CD4-positive, alpha-beta memory T cell (primary cell): Measurements from ENCODE around the gene MAD1L1. TPM values are rescaled to one million over a fixed set of nuclear protein-coding genes. Genes with fewer than 3 reads are reported as not detected.
"Not testable (repeated sequence)": the region's sequence is repeated elsewhere in the genome, so short reads cannot be mapped to it uniquely, and the experiment has no call there.

Source experiments
- CTCF ChIA-PET: fragments of 350-600 bp; sonication (Branson Sonifier 250); formaldehyde crosslinking; loops from one replicate; lab custom pipeline; 2021; ENCODE audit warnings: inconsistent platforms; ENCODE audit not compliant: partially characterized antibody; lab: Charles Lee
- POLR2A ChIA-PET: fragments of 350-600 bp; sonication (Branson Sonifier 250); formaldehyde crosslinking; loops from one replicate; lab custom pipeline; 2021; ENCODE audit not compliant: partially characterized antibody; lab: Charles Lee
- DNase-seq, 5 donors: peaks; one replicate each; pipeline versions ENCODE4 v3.0.0 to v3.0.0-alpha.2; 2020 to 2022; ENCODE audit warnings: mixed read lengths in 1 of 5
- H3K27ac ChIP-seq: one replicate; pipeline ENCODE4 v1.7.0; 2013; ENCODE audit warnings: low read depth, low read length
- H3K27me3 ChIP-seq: 2 replicates; pipeline ENCODE4 v1.7.0; 2013; ENCODE audit warnings: mild to moderate bottlenecking, low read length, moderate library complexity; ENCODE audit not compliant: insufficient read depth
- H3K36me3 ChIP-seq: 2 replicates; pipeline ENCODE4 v1.7.0; 2013; ENCODE audit warnings: mild to moderate bottlenecking, low read length, moderate library complexity; ENCODE audit not compliant: insufficient read depth
- H3K4me1 ChIP-seq: 2 replicates; pipeline ENCODE4 v1.7.0; 2013; ENCODE audit warnings: mild to moderate bottlenecking, low read length, moderate library complexity; ENCODE audit not compliant: insufficient read depth
- H3K4me3 ChIP-seq, 2 donors: one replicate each; pipeline ENCODE4 v1.7.0; 2013; ENCODE audit warnings: low read length in 2 of 2, mild to moderate bottlenecking in 1 of 2
- H3K9me3 ChIP-seq, 2 donors: one replicate each; pipeline ENCODE4 v1.7.0; 2013; ENCODE audit warnings: low read length in 2 of 2, control low read depth in 1 of 2; ENCODE audit not compliant: control insufficient read depth in 1 of 2
- H3K27ac Mint-ChIP-seq, 7 donors: one replicate each; pipeline ENCODE4 v1.8.0; 2020 to 2021; ENCODE audit warnings: mixed read lengths in 7 of 7, mild to moderate bottlenecking in 6 of 7, inconsistent platforms in 3 of 7, moderate library complexity in 3 of 7
- H3K27me3 Mint-ChIP-seq, 2 donors: one replicate each; pipeline ENCODE4 v1.8.0; 2020 to 2021; ENCODE audit warnings: mixed read lengths in 2 of 2
- H3K36me3 Mint-ChIP-seq, 2 donors: one replicate each; pipeline ENCODE4 v1.8.0; 2020 to 2021; ENCODE audit warnings: mixed read lengths in 2 of 2, inconsistent platforms in 1 of 2, mild to moderate bottlenecking in 1 of 2
- H3K4me1 Mint-ChIP-seq, 4 donors: one replicate each; pipeline ENCODE4 v1.8.0; 2020 to 2021; ENCODE audit warnings: mixed read lengths in 4 of 4, mild to moderate bottlenecking in 1 of 4
- H3K4me3 Mint-ChIP-seq, 8 donors: one replicate each; pipeline ENCODE4 v1.8.0; 2020 to 2021; ENCODE audit warnings: mixed read lengths in 8 of 8, mild to moderate bottlenecking in 7 of 8, moderate library complexity in 6 of 8, inconsistent platforms in 3 of 8
- H3K9me3 Mint-ChIP-seq, 8 donors: one replicate each; pipeline ENCODE4 v1.8.0; 2020 to 2021; ENCODE audit warnings: mixed read lengths in 8 of 8, mild to moderate bottlenecking in 5 of 8, inconsistent platforms in 3 of 8, moderate library complexity in 1 of 8
- intact Hi-C: fragments of 100-400 bp; cut with micrococcal nuclease; formaldehyde crosslinking; loops from one replicate; pipeline ENCODE4 v1.15.1; 2023
- polyA plus RNA-seq, 2 donors: library from polyadenylated mRNA; unstranded; fragments of 300-500 nt; fragmentation: Illumina TruSeq; gene quantifications; one replicate each; pipeline ENCODE4 v1.2.3, GENCODE V29; 2021
- total RNA-seq, 2 experiments: library from RNA; stranded (reverse); gene quantifications; one replicate each; pipeline ENCODE4 v1.2.3, GENCODE V29; 2021

MAD1L1 gene
- total and polyA plus RNA-seq, 4 experiments from 2014 or later, result 89.9 to 132 (median 110) TPM

DNA sequence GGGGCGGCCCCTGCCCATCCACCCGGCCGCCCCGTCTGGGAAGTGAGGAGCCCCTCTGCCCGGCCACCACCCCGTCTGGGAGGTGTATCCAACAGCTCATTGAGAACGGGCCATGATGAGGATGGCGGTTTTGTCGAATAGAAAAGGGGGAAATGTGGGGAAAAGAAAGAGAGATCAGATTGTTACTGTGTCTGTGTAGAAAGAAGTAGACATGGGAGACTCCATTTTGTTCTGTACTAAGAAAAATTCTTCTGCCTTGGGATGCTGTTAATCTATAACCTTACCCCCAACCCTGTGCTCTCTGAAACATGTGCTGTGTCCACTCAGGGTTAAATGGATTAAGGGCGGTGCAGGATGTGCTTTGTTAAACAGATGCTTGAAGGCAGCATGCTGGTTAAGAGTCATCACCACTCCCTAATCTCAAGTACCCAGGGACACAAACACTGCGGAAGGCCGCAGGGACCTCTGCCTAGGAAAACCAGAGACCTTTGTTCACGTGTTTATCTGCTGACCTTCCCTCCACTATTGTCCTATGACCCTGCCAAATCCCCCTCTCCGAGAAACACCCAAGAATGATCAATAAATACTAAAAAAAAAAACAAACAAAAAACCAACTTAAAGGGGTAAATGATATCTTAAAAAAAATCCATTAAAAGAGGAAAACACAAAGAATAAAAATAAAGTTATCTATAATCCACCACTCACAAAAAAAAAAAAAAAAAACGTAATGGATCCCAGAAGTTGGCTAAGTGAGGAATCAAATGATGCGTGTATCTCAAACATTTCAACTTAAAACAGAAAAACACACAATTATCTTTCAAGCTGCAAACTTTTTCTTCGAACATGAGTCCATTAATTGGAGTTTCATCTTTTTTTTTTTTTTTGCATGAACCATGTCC lies 70.5 kb downstream of the MAD1L1 start:
- H3K4me1 Mint-ChIP-seq, H3K4me3 Mint-ChIP-seq, H3K9me3 ChIP-seq, H3K27me3 ChIP-seq, H3K36me3 Mint-ChIP-seq, DNase-seq, CTCF ChIA-PET, H3K9me3 Mint-ChIP-seq, H3K36me3 ChIP-seq, intact Hi-C loops, H3K27me3 Mint-ChIP-seq, H3K4me1 ChIP-seq, POLR2A ChIA-PET, H3K27ac ChIP-seq, H3K4me3 ChIP-seq, H3K27ac Mint-ChIP-seq: not testable (repeated sequence)

DNA sequence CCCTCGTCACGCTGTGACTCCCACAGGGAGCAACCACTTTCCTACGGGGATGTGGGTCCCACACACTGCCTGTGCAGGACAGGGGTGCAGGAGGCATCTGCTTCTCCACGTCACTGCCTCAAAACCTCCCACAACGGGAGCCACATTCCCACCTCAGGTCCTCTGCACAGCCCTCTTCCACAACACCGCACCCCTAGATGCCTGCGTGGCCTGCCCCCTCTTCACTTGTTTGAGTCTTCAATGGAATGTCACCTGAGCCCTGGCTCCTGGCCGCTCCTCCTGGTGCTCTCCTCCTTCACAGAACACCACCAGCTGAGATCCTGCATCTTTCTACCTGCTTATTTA lies 73.6 kb downstream of the MAD1L1 start:
- no peak overlapping the region for H3K27ac ChIP-seq
- Mint-ChIP-seq H3K4me3 (no peak overlapping the region), H3K9me3 (peaks cover 0 to 2% (median 0%) of the 10 kb centered on the region in 8 donors), H3K27ac (peak overlapping the region in 1 of 7 donors; percentile 1), H3K27me3 (no peaks in the 10 kb centered on the region), H3K36me3 (peaks cover 0 to 4% of the 10 kb centered on the region in 2 donors), H3K4me1 (peaks cover 0 to 4% (median 2%) of the 10 kb centered on the region in 4 donors)
- intact Hi-C loops, result no loop called here
- no peaks in the 10 kb centered on the region for H3K4me1 ChIP-seq
- ChIA-PET POLR2A (no interaction called here), CTCF (no interaction called here)
- DNase-seq, result no peak
- H3K27me3 ChIP-seq, result no peaks in the 10 kb centered on the region
- no peak overlapping the region for H3K4me3 ChIP-seq
- no peaks in the 10 kb centered on the region for H3K36me3 ChIP-seq
- no peaks in the 10 kb centered on the region for H3K9me3 ChIP-seq

DNA sequence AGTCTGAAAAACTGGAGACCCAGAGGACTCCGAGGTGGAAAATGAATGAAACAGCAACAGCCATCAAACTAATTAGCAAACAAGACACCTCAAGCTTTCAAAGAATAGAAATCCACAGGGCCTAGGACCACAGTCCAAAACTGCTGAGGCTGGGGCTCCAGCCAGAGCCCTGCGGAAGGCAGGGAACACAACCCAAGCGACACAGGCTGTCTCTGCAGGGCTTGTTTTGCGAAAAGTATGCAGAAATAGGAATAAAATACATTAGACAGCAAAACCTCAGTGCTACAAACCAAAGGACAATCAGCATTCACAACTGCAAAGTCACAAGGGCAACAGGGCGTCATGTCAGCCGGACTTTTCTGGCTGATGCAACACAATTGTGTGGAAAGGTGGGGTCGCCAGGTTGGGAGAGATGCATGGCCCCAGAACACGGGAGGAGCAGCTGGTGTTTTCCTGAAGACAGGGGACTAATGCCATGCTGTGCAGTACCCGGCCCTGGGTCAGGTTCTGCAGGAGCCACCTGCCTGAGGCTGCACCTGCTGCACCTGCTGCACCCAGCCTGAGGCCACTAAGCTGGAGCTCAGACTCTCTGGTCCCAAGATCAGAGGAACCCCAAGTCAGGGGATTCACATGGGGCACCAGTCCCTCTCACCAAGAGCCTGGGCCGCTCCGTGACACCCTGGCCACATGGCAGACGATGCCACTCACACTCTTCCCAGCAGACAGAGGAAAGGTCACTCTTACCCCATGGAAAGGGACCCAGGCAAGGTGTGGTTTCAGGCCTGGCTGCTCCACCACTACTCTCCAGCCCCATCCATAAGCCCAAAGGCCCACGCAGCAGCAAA lies 74.2 kb downstream of the MAD1L1 start:
- intact Hi-C loops, result no loop called here
- H3K27ac Mint-ChIP-seq, result peak overlapping the region in 1 of 7 donors; percentile 1
- peaks cover 0 to 2% (median 0%) of the 10 kb centered on the region in 8 donors for H3K9me3 Mint-ChIP-seq
- no peaks in the 10 kb centered on the region for H3K9me3 ChIP-seq
- H3K27me3 ChIP-seq, result no peaks in the 10 kb centered on the region
- peaks cover 0 to 4% (median 2%) of the 10 kb centered on the region in 4 donors for H3K4me1 Mint-ChIP-seq
- H3K36me3 Mint-ChIP-seq, result peaks cover 0 to 4% of the 10 kb centered on the region in 2 donors
- no peak for DNase-seq
- POLR2A ChIA-PET, result no interaction called here
- H3K4me3 ChIP-seq, result no peak overlapping the region
- no peaks in the 10 kb centered on the region for H3K4me1 ChIP-seq
- CTCF ChIA-PET, result no interaction called here
- no peak overlapping the region for H3K4me3 Mint-ChIP-seq
- H3K27ac ChIP-seq, result no peak overlapping the region
- no peaks in the 10 kb centered on the region for H3K27me3 Mint-ChIP-seq
- H3K36me3 ChIP-seq, result no peaks in the 10 kb centered on the region

DNA sequence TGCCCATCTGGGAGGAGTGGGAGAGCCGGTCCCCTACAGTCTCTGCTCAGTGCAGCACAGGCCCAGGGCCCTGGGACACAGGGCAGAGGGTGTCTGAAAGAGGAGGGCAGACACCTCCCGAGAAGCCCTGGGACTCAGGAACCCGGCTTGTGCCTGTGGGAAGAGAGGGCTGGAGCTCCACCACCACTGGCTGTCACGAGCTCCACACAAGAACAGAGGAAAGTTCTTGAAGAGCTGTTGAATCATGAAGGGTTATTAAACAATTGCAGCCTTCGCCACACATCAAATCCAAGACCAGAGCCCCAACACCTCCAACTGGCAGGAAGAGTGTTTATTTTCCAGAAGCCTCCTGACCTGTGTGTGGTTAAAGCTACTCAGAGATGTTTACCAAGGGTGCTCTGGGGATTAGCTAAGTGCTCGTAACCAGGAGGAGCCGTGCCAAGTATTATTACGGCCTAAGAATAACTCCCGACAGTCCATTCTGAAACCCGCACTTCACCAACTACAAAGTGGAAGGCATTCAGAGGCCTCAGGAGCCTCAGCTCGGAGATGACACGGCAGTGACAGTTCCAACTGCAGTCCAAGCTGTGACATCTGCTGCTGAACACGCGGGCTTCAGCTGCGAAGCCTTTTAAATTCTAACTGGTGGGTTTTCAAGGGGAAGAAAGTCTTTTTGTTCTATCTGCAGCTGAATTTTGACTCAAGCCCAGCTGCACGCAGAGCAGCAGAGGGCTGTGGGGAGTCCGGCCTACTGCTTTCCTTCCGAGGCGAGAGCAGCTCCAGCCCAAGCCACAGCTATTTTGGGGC lies 75.1 kb downstream of the MAD1L1 start:
- intact Hi-C loops, result no loop called here
- Mint-ChIP-seq H3K4me3 (no peak overlapping the region), H3K4me1 (peaks cover 0 to 4% (median 2%) of the 10 kb centered on the region in 4 donors), H3K36me3 (peaks cover 0 to 6% of the 10 kb centered on the region in 2 donors), H3K27me3 (no peaks in the 10 kb centered on the region), H3K9me3 (peaks cover 0 to 2% (median 0%) of the 10 kb centered on the region in 8 donors), H3K27ac (no peak overlapping the region)
- Histone ChIP-seq H3K27ac (no peak overlapping the region), H3K4me3 (no peak overlapping the region), H3K27me3 (no peaks in the 10 kb centered on the region), H3K36me3 (no peaks in the 10 kb centered on the region), H3K4me1 (no peaks in the 10 kb centered on the region), H3K9me3 (no peaks in the 10 kb centered on the region)
- ChIA-PET CTCF (no interaction called here), POLR2A (no interaction called here)
- DNase-seq, result no peak

DNA sequence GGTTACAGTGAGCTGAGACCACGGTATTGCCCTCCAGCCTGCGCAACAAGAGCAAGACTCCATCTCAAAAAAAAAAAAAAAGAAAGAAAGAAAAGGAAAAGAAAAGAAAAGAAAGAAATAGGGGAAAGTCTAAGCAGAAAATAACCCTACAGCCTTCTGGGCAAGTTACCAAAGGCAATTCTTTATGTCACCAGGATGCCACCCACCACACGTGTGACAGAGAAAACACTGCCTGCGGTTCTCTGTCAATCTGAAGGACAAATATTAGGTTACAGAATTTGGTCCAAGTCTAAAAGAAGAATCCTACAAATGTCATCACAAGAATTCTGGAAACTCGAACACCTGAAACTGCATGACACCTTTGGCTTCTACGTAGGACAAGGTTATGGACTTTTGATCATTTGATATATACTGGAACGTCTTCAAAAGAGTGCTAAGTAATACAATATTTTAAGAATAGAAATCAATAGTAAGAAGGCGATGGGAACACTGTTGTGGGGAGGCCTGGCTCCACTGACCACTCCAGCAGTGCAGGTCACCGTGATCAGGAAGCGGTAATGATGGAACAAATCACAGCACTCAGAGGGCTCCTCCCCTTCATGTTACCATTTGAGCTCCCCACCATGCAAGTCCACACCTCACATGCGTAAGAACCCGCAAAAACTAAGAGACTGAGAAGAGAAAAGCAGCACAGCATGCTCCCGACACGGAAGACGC lies 75.8 kb downstream of the MAD1L1 start:
- Histone ChIP-seq H3K27me3 (no peaks in the 10 kb centered on the region), H3K4me3 (no peak overlapping the region), H3K36me3 (no peaks in the 10 kb centered on the region), H3K27ac (no peak overlapping the region), H3K9me3 (no peaks in the 10 kb centered on the region), H3K4me1 (no peaks in the 10 kb centered on the region)
- no peak for DNase-seq
- H3K4me3 Mint-ChIP-seq, result no peak overlapping the region
- H3K4me1 Mint-ChIP-seq, result peaks cover 0 to 4% (median 2%) of the 10 kb centered on the region in 4 donors
- intact Hi-C loops, result no loop called here
- no peaks in the 10 kb centered on the region for H3K27me3 Mint-ChIP-seq
- peak overlapping the region in 1 of 7 donors; percentile 70 for H3K27ac Mint-ChIP-seq
- ChIA-PET CTCF (no interaction called here), POLR2A (no interaction called here)
- peaks cover 0 to 6% of the 10 kb centered on the region in 2 donors for H3K36me3 Mint-ChIP-seq
- peaks cover 0 to 2% (median 0%) of the 10 kb centered on the region in 8 donors for H3K9me3 Mint-ChIP-seq

DNA sequence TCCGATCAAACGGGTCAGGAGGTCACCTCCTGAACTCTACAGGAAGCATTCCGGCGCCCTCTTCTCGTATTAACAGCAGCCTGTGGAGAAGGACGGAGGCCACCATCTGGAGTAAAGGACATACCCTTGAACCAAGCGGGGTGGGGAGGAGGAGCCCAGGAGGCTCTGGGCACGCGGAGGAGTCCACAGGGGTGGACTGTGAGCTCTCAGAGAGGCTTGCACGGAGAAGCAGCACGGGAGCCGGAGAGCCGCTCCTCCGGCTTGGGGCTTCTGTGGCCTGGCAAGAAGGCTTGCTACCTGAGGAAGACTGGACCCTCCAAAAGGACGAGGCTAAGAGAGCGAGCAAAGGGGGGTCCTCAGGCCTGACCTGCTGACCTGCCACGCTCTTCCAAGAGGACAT lies 77.9 kb downstream of the MAD1L1 start:
- Histone ChIP-seq H3K36me3 (no peaks in the 10 kb centered on the region), H3K4me3 (no peak overlapping the region), H3K9me3 (no peaks in the 10 kb centered on the region), H3K27ac (no peak overlapping the region), H3K27me3 (no peaks in the 10 kb centered on the region), H3K4me1 (no peaks in the 10 kb centered on the region)
- Mint-ChIP-seq H3K9me3 (peaks cover 0 to 2% (median 0%) of the 10 kb centered on the region in 8 donors), H3K4me1 (peaks cover 0 to 4% (median 2%) of the 10 kb centered on the region in 4 donors), H3K27me3 (no peaks in the 10 kb centered on the region), H3K27ac (no peak overlapping the region), H3K36me3 (peaks cover 0 to 6% of the 10 kb centered on the region in 2 donors), H3K4me3 (no peak overlapping the region)
- CTCF ChIA-PET, result no interaction called here
- POLR2A ChIA-PET, result no interaction called here
- intact Hi-C loops, result no loop called here
- DNase-seq, result no peak
